GM21423 (cell line): ENCODE measurements around the gene TMSB4Y.

Experiments
- ATAC-seq: cut with Tn5 transposase; IDR thresholded peaks from one replicate; pipeline ENCODE4 v1.9.1; 2021; ENCODE audit warnings: mild to moderate bottlenecking, moderate library complexity; ENCODE audit not compliant: unreplicated experiment

The TMSB4Y gene

GRCh38 chrY:13703568-13703968, at the start of gene TMSB4Y:
TMSB4Y (plus strand) TSS chrY:13703899.
- ATAC-seq = peak; percentile 92

GRCh38 chrY:13664162-13664561, 39.5 kb upstream of the TMSB4Y start:
- no peak for ATAC-seq

- no peak for ATAC-seq
These were observed 32.6 kb upstream of the TMSB4Y start for GRCh38 chrY:13671122-13671521.

- ATAC-seq = no peak
These were observed 1.4 kb upstream of the TMSB4Y start for GRCh38 chrY:13702276-13702675.

- peak; percentile 18 for ATAC-seq
These were observed 627 bp downstream of the TMSB4Y start for GRCh38 chrY:13704121-13704930.

GRCh38 chrY:13705197-13705596, 1.5 kb downstream of the TMSB4Y start:
- ATAC-seq = no peak

GRCh38 chrY:13708038-13708437, 4.3 kb downstream of the TMSB4Y start:
- ATAC-seq = no peak

- ATAC-seq = no peak
These were observed 15.3 kb downstream of the TMSB4Y start for GRCh38 chrY:13718996-13719395.

GRCh38 chrY:13729517-13729916, 25.8 kb downstream of the TMSB4Y start:
- no peak for ATAC-seq

- no peak for ATAC-seq
These were observed 34.9 kb downstream of the TMSB4Y start for GRCh38 chrY:13738618-13739017.

- ATAC-seq = peak; percentile 85
These were observed 47.8 kb downstream of the TMSB4Y start for GRCh38 chrY:13751289-13752071.

GRCh38 chrY:13754661-13755060, 51.0 kb downstream of the TMSB4Y start:
- no peak for ATAC-seq
